Tibial nerve (tissue), 4 donors: ENCODE results near the gene HRH3. TPM values are rescaled to one million over a fixed set of nuclear protein-coding genes. Genes with fewer than 3 reads are reported as not detected.

Experiments used
- DNase-seq, 2 donors: peaks; one replicate each; pipeline ENCODE4 v3.0.0-alpha.2; 2019; ENCODE audit warnings: low spot score in 2 of 2
- H3K27ac ChIP-seq, 4 donors: fragments of 200-600 bp; sonication (generic) in 3 of 4; one replicate each; pipeline ENCODE4 v1.5.1; 2017 to 2019; ENCODE audit warnings: mild to moderate bottlenecking in 1 of 4
- H3K27me3 ChIP-seq, 2 donors: fragments of 200-600 bp; sonication (generic) in 1 of 2; one replicate each; pipeline versions ENCODE4 v1.5.1 to v1.6.0; 2017 to 2019
- H3K36me3 ChIP-seq, 3 donors: fragments of 200-600 bp; sonication (generic); one replicate each; pipeline ENCODE4 v1.5.1; 2018 to 2019
- H3K4me1 ChIP-seq, 4 donors: fragments of 200-600 bp; sonication (generic) in 3 of 4; one replicate each; pipeline ENCODE4 v1.5.1; 2017 to 2019
- H3K4me3 ChIP-seq, 4 donors: fragments of 200-600 bp; sonication (generic) in 3 of 4; one replicate each; pipeline ENCODE4 v1.5.1; 2017 to 2019; ENCODE audit warnings: mild to moderate bottlenecking in 1 of 4, moderate library complexity in 1 of 4
- H3K9me3 ChIP-seq, 4 donors: fragments of 200-600 bp; sonication (generic) in 3 of 4; one replicate each; pipeline ENCODE4 v1.5.1; 2017 to 2019
- CTCF ChIP-seq, 5 experiments: fragments of 200-600 bp in 3 of 5; fragments of 450-650 bp in 2 of 5; sonication (generic) in 3 of 5; IDR thresholded peaks; one replicate each; pipeline ENCODE4 v1.5.1; 2016 to 2019; ENCODE audit warnings: antibody characterized with exemption in 5 of 5, mild to moderate bottlenecking in 3 of 5, moderate library complexity in 2 of 5
- EP300 ChIP-seq, 2 donors: sonication (generic); formaldehyde crosslinking; IDR thresholded peaks; one replicate each; pipeline ENCODE4 v1.6.1; 2017; ENCODE audit warnings: antibody characterized with exemption in 2 of 2, mild to moderate bottlenecking in 1 of 2
- POLR2A ChIP-seq, 2 donors: fragments of 450-650 bp; IDR thresholded peaks; one replicate each; pipeline ENCODE4 v1.6.1; 2017; ENCODE audit warnings: antibody characterized with exemption in 2 of 2, mild to moderate bottlenecking in 2 of 2, moderate library complexity in 2 of 2
- WGBS, 2 donors: methylation state at CpG; one replicate each; pipeline ENCODE4 v1.1.5; 2018; 5-methylcytosine and 5-hydroxymethylcytosine counted together
- total RNA-seq, 4 donors: library from RNA; depleted of rRNA; stranded (reverse); fragments of >200 nt; gene quantifications; one replicate each; pipeline ENCODE4 v1.1.0, GENCODE V29; 2016

HRH3 gene
- total RNA-seq, 4 donors from 2014 or later = not detected

GRCh38 chr20:62198931-62199330, 21.1 kb downstream of the HRH3 start:
- Histone ChIP-seq H3K4me1 (no peaks in the 10 kb centered on the region), H3K4me3 (no peak overlapping the region), H3K27me3 (no peaks in the 10 kb centered on the region), H3K36me3 (peaks cover 0 to 93% (median 13%) of the 10 kb centered on the region in 3 donors), H3K9me3 (no peaks in the 10 kb centered on the region), H3K27ac (no peak overlapping the region)
- no peak for DNase-seq
- no peak for TF ChIP-seq CTCF (IDR thresholded peaks at IDR 0.05)
- TF ChIP-seq POLR2A (IDR thresholded peaks at IDR 0.05) = no peak
- no peak for TF ChIP-seq EP300 (IDR thresholded peaks at IDR 0.05)
- WGBS, 2 donors = 99% methylated on average over 18 of the region's 18 CpGs

- Histone ChIP-seq H3K27me3 (no peaks in the 10 kb centered on the region), H3K4me3 (no peak overlapping the region), H3K4me1 (no peaks in the 10 kb centered on the region), H3K27ac (no peak overlapping the region), H3K36me3 (peaks cover 0 to 92% (median 17%) of the 10 kb centered on the region in 3 donors), H3K9me3 (no peaks in the 10 kb centered on the region)
- DNase-seq = no peak
- TF ChIP-seq EP300 (IDR thresholded peaks at IDR 0.05) = no peak
- TF ChIP-seq POLR2A (IDR thresholded peaks at IDR 0.05) = no peak
- TF ChIP-seq CTCF (IDR thresholded peaks at IDR 0.05) = no peak
- WGBS, 2 donors = 85 to 89% methylated on average over 16 to 17 of the region's 17 CpGs
Measured at GRCh38 chr20:62198496-62198895, 21.6 kb downstream of the HRH3 start.

- no peak overlapping the region for H3K27ac ChIP-seq
- no peak for TF ChIP-seq CTCF (IDR thresholded peaks at IDR 0.05)
- TF ChIP-seq EP300 (IDR thresholded peaks at IDR 0.05) = no peak
- no peak for TF ChIP-seq POLR2A (IDR thresholded peaks at IDR 0.05)
- H3K4me1 ChIP-seq = no peaks in the 10 kb centered on the region
- H3K36me3 ChIP-seq = peaks cover 0 to 92% (median 20%) of the 10 kb centered on the region in 3 donors
- WGBS, 2 donors = 90 to 91% methylated on average over 18 of the region's 18 CpGs
- H3K9me3 ChIP-seq = no peaks in the 10 kb centered on the region
- no peak overlapping the region for H3K4me3 ChIP-seq
- no peak for DNase-seq
- H3K27me3 ChIP-seq = no peaks in the 10 kb centered on the region
Measured at GRCh38 chr20:62197801-62198200, 22.3 kb downstream of the HRH3 start.

- WGBS, 2 donors = 88 to 95% methylated on average over 9 of the region's 9 CpGs
- H3K4me3 ChIP-seq = no peak overlapping the region
- H3K27me3 ChIP-seq = no peaks in the 10 kb centered on the region
- peaks cover 0 to 92% (median 20%) of the 10 kb centered on the region in 3 donors for H3K36me3 ChIP-seq
- no peak overlapping the region for H3K27ac ChIP-seq
- no peaks in the 10 kb centered on the region for H3K9me3 ChIP-seq
- TF ChIP-seq CTCF (IDR thresholded peaks at IDR 0.05) = no peak
- no peak for TF ChIP-seq EP300 (IDR thresholded peaks at IDR 0.05)
- no peak for TF ChIP-seq POLR2A (IDR thresholded peaks at IDR 0.05)
- H3K4me1 ChIP-seq = no peaks in the 10 kb centered on the region
- no peak for DNase-seq
Measured at GRCh38 chr20:62197311-62197710, 22.8 kb downstream of the HRH3 start.

GRCh38 chr20:62196286-62196685, 23.8 kb downstream of the HRH3 start:
- Histone ChIP-seq H3K4me1 (no peaks in the 10 kb centered on the region), H3K27ac (no peak overlapping the region), H3K36me3 (peaks cover 0 to 92% (median 11%) of the 10 kb centered on the region in 3 donors), H3K27me3 (no peaks in the 10 kb centered on the region), H3K4me3 (no peak overlapping the region), H3K9me3 (no peaks in the 10 kb centered on the region)
- no peak for TF ChIP-seq EP300 (IDR thresholded peaks at IDR 0.05)
- TF ChIP-seq CTCF (IDR thresholded peaks at IDR 0.05) = no peak
- TF ChIP-seq POLR2A (IDR thresholded peaks at IDR 0.05) = no peak
- WGBS, 2 donors = 93 to 94% methylated on average over 10 of the region's 10 CpGs
- DNase-seq = no peak
